Large intestine (tissue), 3 donors: ENCODE measurements around the gene PYGB. TPM values are rescaled to one million over a fixed set of nuclear protein-coding genes. Genes with fewer than 3 reads are reported as not detected.
"Not testable (repeated sequence)": the region's sequence is repeated elsewhere in the genome, so short reads cannot be mapped to it uniquely, and the experiment has no call there.

Experiments
- DNase-seq, 2 donors: peaks; one replicate each; pipeline versions ENCODE4 v3.0.0 to v3.0.0-alpha.2; 2013
- H3K27ac ChIP-seq: one replicate; pipeline ENCODE4 v1.5.1; 2013; ENCODE audit warnings: low read length
- H3K27me3 ChIP-seq: 2 replicates; pipeline ENCODE4 v1.6.1; 2013; ENCODE audit warnings: low read length; ENCODE audit not compliant: control insufficient read depth, insufficient read depth
- H3K36me3 ChIP-seq: 2 replicates; pipeline ENCODE4 v1.6.1; 2013; ENCODE audit warnings: low read length; ENCODE audit not compliant: control insufficient read depth, insufficient read depth
- H3K4me1 ChIP-seq: one replicate; pipeline ENCODE4 v1.6.1; 2013; ENCODE audit warnings: low read length; ENCODE audit not compliant: control insufficient read depth, insufficient read depth
- H3K4me3 ChIP-seq: one replicate; pipeline ENCODE4 v1.5.1; 2013; ENCODE audit warnings: low read length
- H3K9me3 ChIP-seq: one replicate; pipeline ENCODE4 v1.6.1; 2013; ENCODE audit warnings: mild to moderate bottlenecking, low read depth, low read length, moderate library complexity; ENCODE audit not compliant: control insufficient read depth
- WGBS: methylation state at CpG from one replicate; pipeline ENCODE4 v1.1.5; 2013; ENCODE audit warnings: low lambda C conversion rate; ENCODE audit not compliant: insufficient coverage; 5-methylcytosine and 5-hydroxymethylcytosine counted together
- polyA plus RNA-seq: library from polyadenylated mRNA; unstranded; fragments of 120-200 nt; gene quantifications from one replicate; pipeline ENCODE4 v1.2.1, GENCODE V29; 2013

PYGB gene
- polyA plus RNA-seq, 1 donor: 35.1 TPM

GRCh38 chr20:25310268-25310920 is 62.5 kb downstream of the PYGB start:
- H3K27ac ChIP-seq: peak overlapping the region; percentile 99
- H3K4me1 ChIP-seq: peaks cover 49% of the 10 kb centered on the region
- DNase-seq: peak; percentile 93 to 96
- 100% methylated on average over 1 of the region's 6 CpGs for WGBS
- H3K9me3 ChIP-seq: no peaks in the 10 kb centered on the region
- no peaks in the 10 kb centered on the region for H3K27me3 ChIP-seq
- peak overlapping the region; percentile 9 for H3K4me3 ChIP-seq
- H3K36me3 ChIP-seq: peaks cover 29% of the 10 kb centered on the region

- H3K9me3 ChIP-seq: no peaks in the 10 kb centered on the region
- 67% methylated on average over 2 of the region's 6 CpGs for WGBS
- peak overlapping the region; percentile 99 for H3K27ac ChIP-seq
- peaks cover 33% of the 10 kb centered on the region for H3K36me3 ChIP-seq
- H3K4me3 ChIP-seq: no peak overlapping the region
- peaks cover 49% of the 10 kb centered on the region for H3K4me1 ChIP-seq
- no peaks in the 10 kb centered on the region for H3K27me3 ChIP-seq
- no peak for DNase-seq
Measured at GRCh38 chr20:25310921-25311728, 63.2 kb downstream of the PYGB start.

GRCh38 chr20:25312716-25313115 is 64.8 kb downstream of the PYGB start:
- H3K4me3 ChIP-seq, H3K27me3 ChIP-seq, DNase-seq, H3K9me3 ChIP-seq, H3K27ac ChIP-seq: not testable (repeated sequence)
- WGBS: no CpG with 5 or more reads among the region's 33 CpGs
- Histone ChIP-seq H3K36me3 (peaks cover 31% of the 10 kb centered on the region), H3K4me1 (peaks cover 41% of the 10 kb centered on the region)

GRCh38 chr20:25313593-25313992 is 65.7 kb downstream of the PYGB start:
- H3K4me1 ChIP-seq: peaks cover 32% of the 10 kb centered on the region

GRCh38 chr20:25314497-25315417 is 66.9 kb downstream of the PYGB start:
- no peak overlapping the region for H3K4me3 ChIP-seq
- H3K27me3 ChIP-seq: no peaks in the 10 kb centered on the region
- peaks cover 24% of the 10 kb centered on the region for H3K36me3 ChIP-seq
- 100% methylated on average over 1 of the region's 17 CpGs for WGBS
- H3K4me1 ChIP-seq: peaks cover 21% of the 10 kb centered on the region
- H3K27ac ChIP-seq: no peak overlapping the region
- no peaks in the 10 kb centered on the region for H3K9me3 ChIP-seq
- no peak for DNase-seq

More at GRCh38 chr20:25313593-25313992, 65.7 kb downstream of the PYGB start:
- Histone ChIP-seq H3K27me3 (no peaks in the 10 kb centered on the region), H3K27ac (no peak overlapping the region), H3K4me3 (no peak overlapping the region), H3K9me3 (no peaks in the 10 kb centered on the region), H3K36me3 (peaks cover 24% of the 10 kb centered on the region)
- no CpG with 5 or more reads among the region's 2 CpGs for WGBS
- DNase-seq: no peak

- H3K27me3 ChIP-seq: no peaks in the 10 kb centered on the region
- no peaks in the 10 kb centered on the region for H3K9me3 ChIP-seq
- no peak overlapping the region for H3K27ac ChIP-seq
- H3K36me3 ChIP-seq: peaks cover 27% of the 10 kb centered on the region
- WGBS: no CpG with 5 or more reads among the region's 8 CpGs
- peaks cover 13% of the 10 kb centered on the region for H3K4me1 ChIP-seq
- no peak for DNase-seq
- no peak overlapping the region for H3K4me3 ChIP-seq
Measured at GRCh38 chr20:25315418-25316210, 67.7 kb downstream of the PYGB start.

GRCh38 chr20:25316506-25317190 is 68.8 kb downstream of the PYGB start:
- Histone ChIP-seq H3K9me3 (no peaks in the 10 kb centered on the region), H3K27me3 (no peaks in the 10 kb centered on the region), H3K4me3 (no peak overlapping the region), H3K27ac (no peak overlapping the region), H3K36me3 (peaks cover 34% of the 10 kb centered on the region), H3K4me1 (peaks cover 3% of the 10 kb centered on the region)
- DNase-seq: no peak
- no CpG with 5 or more reads among the region's 11 CpGs for WGBS

- no peaks in the 10 kb centered on the region for H3K27me3 ChIP-seq
- no peaks in the 10 kb centered on the region for H3K9me3 ChIP-seq
- WGBS: 80% methylated on average over 1 of the region's 17 CpGs
- H3K4me3 ChIP-seq: no peak overlapping the region
- H3K27ac ChIP-seq: no peak overlapping the region
- peaks cover 39% of the 10 kb centered on the region for H3K36me3 ChIP-seq
- no peak for DNase-seq
- no peaks in the 10 kb centered on the region for H3K4me1 ChIP-seq
Measured at GRCh38 chr20:25317351-25318075, 69.6 kb downstream of the PYGB start.
